ENCODE measurements around the gene ELK3.

GRCh38 chr12:96170762-96171161, 23.4 kb upstream of the ELK3 start:
- TF ChIP-seq ZBTB7A (IDR thresholded peaks at IDR 0.05; ENCODE audit: low read depth) (no peak), TCF12 (IDR thresholded peaks at IDR 0.05; ENCODE audit: low read depth) (no peak), TEAD4 (IDR thresholded peaks at IDR 0.05) (no peak)

Data from Ishikawa (cell line).